Endothelial cell of umbilical vein (primary cell): ENCODE data around the gene PADI1. TPM values are rescaled to one million over a fixed set of nuclear protein-coding genes. Genes with fewer than 3 reads are reported as not detected.

Experiments used
- BruUV-seq: library from RNA; stranded (reverse); fragments of 400-500 nt; replicated peaks from 2 replicates; lab custom pipeline; 2021; lab: Mats Ljungman, UMichigan
- CTCF ChIA-PET: fragments of 300-600, 350-600 bp; sonication (Branson Sonifier 250); formaldehyde crosslinking; loops from one replicate; lab custom pipeline; 2021; ENCODE audit warnings: antibody characterized with exemption, inconsistent platforms; lab: Charles Lee
- POLR2A ChIA-PET: fragments of 300-600, 350-600 bp; sonication (Branson Sonifier 250); formaldehyde crosslinking; loops from one replicate; lab custom pipeline; 2021; ENCODE audit warnings: antibody characterized with exemption, inconsistent platforms; lab: Charles Lee
- DNase-seq: peaks from one replicate; pipeline ENCODE4 v3.0.0-alpha.2; 2011; ENCODE audit warnings: low read depth, low spot score
- FAIRE-seq: peaks from 2 replicates; lab custom pipeline; 2011; peaks lifted over from hg19 to GRCh38; lab: Jason Lieb, UNC
- H2AFZ ChIP-seq: 2 replicates; pipeline ENCODE4 v1.6.0; 2012; ENCODE audit warnings: low read depth, low read length, control low read depth, inconsistent platforms
- H3K27ac ChIP-seq: 2 replicates; pipeline ENCODE4 v1.5.1; 2011; ENCODE audit warnings: low read depth, mild to moderate bottlenecking, control low read depth, low read length, moderate library complexity; ENCODE audit not compliant: insufficient read depth
- H3K27me3 ChIP-seq, 2 experiments: 2 replicates each; pipeline versions ENCODE4 v1.6.0 to v1.6.1; 2011; ENCODE audit warnings: low read length in 2 of 2, mixed read lengths in 1 of 2; ENCODE audit not compliant: control insufficient read depth in 2 of 2, insufficient read depth in 2 of 2
- H3K36me3 ChIP-seq, 2 experiments: 2 replicates in 1 of 2; 3 replicates in 1 of 2; pipeline ENCODE4 v1.5.1; 2011; ENCODE audit warnings: low read length in 2 of 2, mild to moderate bottlenecking in 1 of 2, moderate library complexity in 1 of 2; ENCODE audit not compliant: control insufficient read depth in 2 of 2, insufficient read depth in 2 of 2; ENCODE audit errors: extremely low read depth in 1 of 2
- H3K4me1 ChIP-seq: 3 replicates; pipeline ENCODE4 v1.5.1; 2011; ENCODE audit warnings: mild to moderate bottlenecking, low read length; ENCODE audit not compliant: control insufficient read depth, insufficient read depth; ENCODE audit errors: extremely low read depth
- H3K4me2 ChIP-seq: 2 replicates; pipeline ENCODE4 v1.6.1; 2011; ENCODE audit warnings: low read length, control low read depth, mixed read lengths; ENCODE audit not compliant: insufficient read depth
- H3K4me3 ChIP-seq, 3 experiments: fragments of 200-600 bp in 1 of 3; sonication (generic), shearing (Covaris generic) in 1 of 3; replicated peaks in 1 of 3; 2 replicates each; pipeline ENCODE4 v1.5.1; 2011 to 2016; ENCODE audit warnings: control low read depth in 3 of 3, low read length in 3 of 3, mild to moderate bottlenecking in 2 of 3, inconsistent platforms in 1 of 3, low read depth in 1 of 3, moderate library complexity in 1 of 3; ENCODE audit not compliant: insufficient read depth in 1 of 3
- H3K79me2 ChIP-seq: 2 replicates; pipeline ENCODE4 v1.6.0; 2012; ENCODE audit warnings: low read length, inconsistent platforms; ENCODE audit not compliant: control insufficient read depth, insufficient read depth
- H3K9ac ChIP-seq: replicated peaks from 2 replicates; pipeline ENCODE3; 2011; ENCODE audit warnings: low read length, control low read depth; ENCODE audit not compliant: insufficient read depth; ENCODE audit errors: extremely low read depth
- H3K9me1 ChIP-seq: replicated peaks from 3 replicates; pipeline ENCODE4 v1.6.0; 2011; ENCODE audit warnings: mild to moderate bottlenecking, low read length; ENCODE audit not compliant: control insufficient read depth, insufficient read depth; ENCODE audit errors: extremely low read depth
- H3K9me3 ChIP-seq: replicated peaks from 2 replicates; pipeline ENCODE4 v1.5.1; 2012; ENCODE audit warnings: low read length, inconsistent platforms; ENCODE audit not compliant: control insufficient read depth, insufficient read depth
- H4K20me1 ChIP-seq: replicated peaks from 2 replicates; pipeline ENCODE3; 2011; ENCODE audit warnings: mild to moderate bottlenecking, low read length; ENCODE audit not compliant: control insufficient read depth, insufficient read depth; ENCODE audit errors: extremely low read depth
- EZH2 ChIP-seq: IDR thresholded peaks from 2 replicates; pipeline ENCODE4 v1.6.1; 2012; ENCODE audit warnings: borderline replicate concordance, low read depth, mild to moderate bottlenecking, moderate library complexity, low read length, inconsistent platforms; ENCODE audit not compliant: severe bottlenecking
- FOS ChIP-seq: IDR thresholded peaks from 2 replicates; pipeline ENCODE4 v1.6.1; 2011; ENCODE audit warnings: mild to moderate bottlenecking, low read length, moderate library complexity, borderline replicate concordance; ENCODE audit not compliant: insufficient read depth
- POLR2A ChIP-seq: IDR thresholded peaks from 2 replicates; pipeline ENCODE4 v1.6.1; 2012; ENCODE audit warnings: low read depth, mild to moderate bottlenecking, control low read depth, low read length
- dilution Hi-C: fragments of 300-500 bp; cut with MboI; formaldehyde crosslinking; loops from one replicate; pipeline ENCODE4 v1.15.0; 2019; ENCODE audit warnings: low sequenced_read_pairs; ENCODE audit not compliant: extremely low pct_ligation_motif_present
- intact Hi-C: fragments of 100-400 bp; cut with micrococcal nuclease; formaldehyde crosslinking; loops from one replicate; pipeline ENCODE4 v1.10.0; 2022
- polyA plus RNA-seq, 4 experiments: library from polyadenylated mRNA; depleted of rRNA in 3 of 4; stranded (reverse) in 3 of 4; unstranded in 1 of 4; fragments of >200 nt; gene quantifications; 2 replicates each; pipeline versions ENCODE4 v1.2.1 to v1.2.3, GENCODE V29; 2011 to 2012; ENCODE audit warnings: missing spikeins in 1 of 4
- total RNA-seq: library from RNA; stranded (reverse); gene quantifications from 2 replicates; pipeline ENCODE4 v1.2.3, GENCODE V29; 2021
- TF ChIP-seq, protein P1 (sequence below), 2 donors: IDR thresholded peaks; 1 replicate in 1 of 2; 2 replicates in 1 of 2; pipeline ENCODE4 v1.5.1; 2011; ENCODE audit warnings: low read length in 2 of 2, mild to moderate bottlenecking in 2 of 2, moderate library complexity in 2 of 2, control low read depth in 1 of 2, inconsistent platforms in 1 of 2, low read depth in 1 of 2; ENCODE audit not compliant: insufficient read depth in 1 of 2; ENCODE audit errors: extremely low read depth in 1 of 2
- TF ChIP-seq, protein P2 (sequence below): IDR thresholded peaks from 2 replicates; pipeline ENCODE4 v1.6.1; 2011; ENCODE audit not compliant: insufficient read depth, insufficient read length

Gene PADI1
- total and polyA plus RNA-seq, 2 donors (not counting 3 experiments of a cell fraction or from before 2014, with no cell fraction given): 0.01 TPM; not detected in 1

DNA sequence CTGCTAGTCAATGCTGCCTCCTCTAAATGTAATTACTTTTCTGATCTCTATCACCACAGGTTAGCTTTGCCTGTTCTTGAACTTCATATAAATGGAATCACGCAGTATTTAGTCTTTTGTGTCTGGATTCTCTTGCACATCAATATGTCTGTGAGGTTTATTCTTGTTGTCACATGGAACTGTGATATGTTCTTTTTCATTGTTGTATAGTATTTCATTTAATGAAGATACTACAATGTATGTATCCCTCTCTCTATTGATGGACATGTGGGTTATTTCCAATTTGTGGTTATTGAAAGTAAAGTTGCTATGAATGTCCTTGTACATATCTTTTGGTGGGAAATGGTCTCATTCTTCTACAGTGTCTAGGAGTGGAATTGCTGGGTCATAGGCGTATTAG is 16.7 kb upstream of the PADI1 start:
- Histone ChIP-seq H3K4me1 (no peaks in the 10 kb centered on the region), H3K27ac (no peak overlapping the region), H3K4me3 (no peak overlapping the region), H2AFZ (no peak overlapping the region), H4K20me1 (no peaks in the 10 kb centered on the region), H3K79me2 (no peaks in the 10 kb centered on the region), H3K36me3 (no peaks in the 10 kb centered on the region), H3K9me3 (no peaks in the 10 kb centered on the region), H3K4me2 (no peak overlapping the region), H3K9me1 (no peaks in the 10 kb centered on the region), H3K9ac (no peak overlapping the region), H3K27me3 (no peaks in the 10 kb centered on the region)
- no TSS peak for BruUV-seq
- dilution Hi-C loops: no loop called here
- POLR2A ChIA-PET: no interaction called here
- CTCF ChIA-PET: interaction anchor here (1.5 kb wide), 1 partner anchor 27 kb away, joined by 3 read pairs; no protein-coding TSS in a partner anchor
- no peak for DNase-seq
- no peak for FAIRE-seq
- TF ChIP-seq, protein P1, sequence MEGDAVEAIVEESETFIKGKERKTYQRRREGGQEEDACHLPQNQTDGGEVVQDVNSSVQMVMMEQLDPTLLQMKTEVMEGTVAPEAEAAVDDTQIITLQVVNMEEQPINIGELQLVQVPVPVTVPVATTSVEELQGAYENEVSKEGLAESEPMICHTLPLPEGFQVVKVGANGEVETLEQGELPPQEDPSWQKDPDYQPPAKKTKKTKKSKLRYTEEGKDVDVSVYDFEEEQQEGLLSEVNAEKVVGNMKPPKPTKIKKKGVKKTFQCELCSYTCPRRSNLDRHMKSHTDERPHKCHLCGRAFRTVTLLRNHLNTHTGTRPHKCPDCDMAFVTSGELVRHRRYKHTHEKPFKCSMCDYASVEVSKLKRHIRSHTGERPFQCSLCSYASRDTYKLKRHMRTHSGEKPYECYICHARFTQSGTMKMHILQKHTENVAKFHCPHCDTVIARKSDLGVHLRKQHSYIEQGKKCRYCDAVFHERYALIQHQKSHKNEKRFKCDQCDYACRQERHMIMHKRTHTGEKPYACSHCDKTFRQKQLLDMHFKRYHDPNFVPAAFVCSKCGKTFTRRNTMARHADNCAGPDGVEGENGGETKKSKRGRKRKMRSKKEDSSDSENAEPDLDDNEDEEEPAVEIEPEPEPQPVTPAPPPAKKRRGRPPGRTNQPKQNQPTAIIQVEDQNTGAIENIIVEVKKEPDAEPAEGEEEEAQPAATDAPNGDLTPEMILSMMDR (IDR thresholded peaks at IDR 0.05; ENCODE audit: extremely low read depth in 1 of 2, insufficient read depth in 1 of 2, low read depth in 1 of 2, low read length in 2 of 2): no peak
- TF ChIP-seq POLR2A (no peak), FOS (no peak), EZH2 (no peak)
- TF ChIP-seq, protein P2, sequence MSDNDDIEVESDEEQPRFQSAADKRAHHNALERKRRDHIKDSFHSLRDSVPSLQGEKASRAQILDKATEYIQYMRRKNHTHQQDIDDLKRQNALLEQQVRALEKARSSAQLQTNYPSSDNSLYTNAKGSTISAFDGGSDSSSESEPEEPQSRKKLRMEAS: no peak
- intact Hi-C loops: no loop called here
